GM18508 (cell line): ENCODE data around the gene PRKCE.

Source experiments
- ATAC-seq: cut with Tn5 transposase; IDR thresholded peaks from one replicate; pipeline ENCODE4 v1.9.1; 2021; ENCODE audit warnings: moderate number of reproducible peaks; ENCODE audit not compliant: insufficient read depth, unreplicated experiment

The PRKCE gene

GRCh38 chr2:46164529-46165301 lies 513.2 kb downstream of the PRKCE start:
- ATAC-seq = no peak

- ATAC-seq = no peak
Measured at GRCh38 chr2:46165916-46166315, 514.4 kb downstream of the PRKCE start.

- ATAC-seq = no peak
Measured at GRCh38 chr2:46167406-46167805, 515.9 kb downstream of the PRKCE start.

GRCh38 chr2:46167924-46168323 lies 516.4 kb downstream of the PRKCE start:
- ATAC-seq = no peak

- ATAC-seq = no peak
Measured at GRCh38 chr2:46169467-46169866, 518.0 kb downstream of the PRKCE start.

- no peak for ATAC-seq
Measured at GRCh38 chr2:46170026-46170425, 518.6 kb downstream of the PRKCE start.

- ATAC-seq = no peak
Measured at GRCh38 chr2:46170611-46171350, 519.3 kb downstream of the PRKCE start.

GRCh38 chr2:46171411-46171953 lies 520.0 kb downstream of the PRKCE start:
- ATAC-seq = no peak

GRCh38 chr2:46171996-46172546 lies 520.6 kb downstream of the PRKCE start:
- ATAC-seq = no peak

GRCh38 chr2:46173030-46173429 lies 521.6 kb downstream of the PRKCE start:
- ATAC-seq = no peak

- ATAC-seq = no peak
Measured at GRCh38 chr2:46173636-46174250, 522.3 kb downstream of the PRKCE start.

GRCh38 chr2:46174345-46175170 lies 523.1 kb downstream of the PRKCE start:
- ATAC-seq = no peak

GRCh38 chr2:46175419-46175818 lies 523.9 kb downstream of the PRKCE start:
- ATAC-seq = no peak

GRCh38 chr2:46177461-46178089 lies 526.1 kb downstream of the PRKCE start:
- no peak for ATAC-seq

GRCh38 chr2:46179037-46179621 lies 527.7 kb downstream of the PRKCE start:
- no peak for ATAC-seq

- no peak for ATAC-seq
Measured at GRCh38 chr2:46180189-46180588, 528.7 kb downstream of the PRKCE start.

- no peak for ATAC-seq
Measured at GRCh38 chr2:46181306-46181705, 529.8 kb downstream of the PRKCE start.

GRCh38 chr2:46181789-46182530 lies 530.5 kb downstream of the PRKCE start:
- ATAC-seq = no peak
